Kidney capillary endothelial cell (primary cell): Measurements from ENCODE around the gene FSTL5.
"Not testable (repeated sequence)": the region's sequence is repeated elsewhere in the genome, so short reads cannot be mapped to it uniquely, and the experiment has no call there.

Experiments
- DNase-seq: peaks from one replicate; pipeline ENCODE4 v3.0.0-alpha.2; 2018; ENCODE audit warnings: low spot score

The FSTL5 gene

DNA sequence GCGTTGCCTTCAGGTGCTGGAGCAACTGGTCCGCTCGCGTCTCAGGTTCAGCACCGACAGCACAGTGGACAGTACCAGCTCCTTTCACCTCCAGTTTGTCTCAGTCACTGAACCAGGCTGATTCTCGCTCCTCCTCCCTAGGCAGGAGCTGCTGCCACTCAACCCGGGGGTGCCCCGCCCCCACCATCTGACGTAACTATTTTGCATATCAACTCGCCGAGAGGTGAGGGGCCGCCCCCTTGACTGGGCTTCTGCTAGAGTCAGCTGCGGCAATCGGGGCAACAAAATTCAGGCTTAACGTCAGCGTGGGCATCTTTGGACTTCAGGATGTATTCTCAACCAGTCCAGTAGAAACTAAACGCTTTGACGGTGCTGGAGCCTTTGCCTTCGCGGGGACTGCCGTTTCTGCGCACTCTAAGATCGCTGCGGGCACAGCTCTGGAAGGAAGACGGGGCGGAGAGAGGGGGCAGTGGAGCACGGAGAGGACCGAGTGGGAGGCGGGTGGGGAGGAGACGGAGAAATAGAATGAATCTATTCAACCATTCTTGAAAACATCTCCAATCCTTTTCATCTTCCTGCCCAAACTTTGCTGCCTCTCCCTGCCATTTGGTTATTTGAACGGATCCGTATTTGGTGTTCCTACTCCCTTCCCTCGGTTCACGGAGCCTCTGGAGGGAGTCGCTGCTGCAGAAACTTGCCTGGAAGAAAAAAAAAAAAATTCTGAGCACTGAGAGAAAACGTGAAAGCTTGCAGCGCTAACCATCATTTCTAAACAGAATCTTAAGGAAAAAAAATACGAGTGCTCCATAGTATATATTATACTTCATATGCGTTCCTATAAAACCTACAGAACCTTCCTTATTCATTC, at the start of gene FSTL5:
Gene FSTL5 (minus strand): TSS at position 109 of the 868 bp plus-strand sequence. CDS start 52,604 bp downstream, outside the sequence.
- peak; percentile 9 for DNase-seq

DNA sequence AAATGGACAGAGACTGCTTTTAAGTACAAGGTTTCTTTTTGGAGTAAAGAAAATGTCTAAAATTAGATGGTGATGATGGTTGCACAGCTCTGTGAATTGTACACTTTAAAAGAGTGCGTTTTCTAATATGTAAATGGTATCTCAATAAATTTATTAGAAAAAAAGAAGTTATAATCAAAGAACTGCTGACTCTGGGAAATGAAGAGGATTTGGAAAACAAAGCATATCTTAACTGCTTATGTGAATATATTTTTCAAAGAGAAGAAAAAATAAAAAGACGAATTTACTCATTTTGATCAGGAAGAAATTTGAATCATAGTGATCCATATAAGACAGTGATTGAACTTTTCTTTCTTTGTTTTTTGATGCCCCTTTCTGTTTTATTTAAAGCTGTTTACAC, 45.9 kb upstream of the FSTL5 start:
- DNase-seq = no peak

DNA sequence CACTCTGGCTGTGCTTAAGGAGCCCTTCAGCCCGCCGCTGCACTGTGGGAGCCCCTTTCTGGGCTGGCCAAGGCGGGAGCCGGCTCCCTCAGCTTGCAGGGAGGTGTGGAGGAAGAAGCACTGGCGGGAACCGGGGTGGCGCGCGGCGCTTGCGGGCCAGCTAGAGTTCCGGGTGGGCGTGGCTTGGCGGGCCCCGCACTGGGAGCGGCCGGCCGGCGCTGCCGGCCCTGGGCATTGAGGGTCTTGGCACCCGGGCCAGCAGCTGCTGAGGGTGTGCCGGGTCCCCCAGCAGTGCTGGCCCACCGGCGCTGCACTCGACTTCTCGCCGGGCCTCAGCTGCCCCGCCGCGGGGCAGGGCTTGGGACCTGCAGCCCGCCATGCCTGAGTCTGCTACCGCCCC, 39.7 kb upstream of the FSTL5 start:
- not testable (repeated sequence) for DNase-seq

DNA sequence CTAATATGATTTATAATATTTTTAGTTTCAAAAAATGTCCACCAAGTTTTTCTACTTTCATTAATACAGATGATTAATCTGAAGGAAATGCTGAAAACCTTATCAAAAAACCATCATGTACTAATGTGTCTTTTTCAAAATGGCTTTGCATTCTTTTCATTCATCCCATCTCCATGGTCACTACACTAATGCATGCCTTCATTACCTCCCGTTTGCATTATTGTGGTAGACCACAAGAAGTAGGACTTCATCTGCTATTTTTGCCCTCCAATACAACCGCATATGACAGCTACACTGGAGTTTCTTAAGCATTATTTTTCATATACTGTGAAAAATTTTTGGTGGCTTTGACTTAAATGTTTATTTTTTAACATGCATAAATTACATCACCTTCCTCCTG, 37.9 kb upstream of the FSTL5 start:
- no peak for DNase-seq

DNA sequence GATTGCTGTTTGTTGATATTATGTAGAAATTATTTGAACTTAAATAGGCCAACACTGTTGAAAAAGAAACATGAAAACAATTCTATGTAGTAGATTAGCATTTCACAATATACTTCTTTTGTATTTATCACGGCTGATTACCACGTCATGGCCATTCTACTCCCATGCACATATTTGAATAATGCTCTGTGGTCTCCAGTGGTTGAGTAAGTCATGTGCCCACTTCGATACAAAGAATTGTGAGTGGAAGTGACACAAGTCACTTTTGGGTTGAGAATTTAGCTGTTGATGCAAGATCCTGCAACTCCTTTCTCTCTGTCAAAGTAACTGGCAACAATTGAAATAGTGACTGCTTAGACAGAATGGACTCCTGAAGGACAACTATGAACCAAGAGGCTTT, 6.7 kb upstream of the FSTL5 start:
- DNase-seq = no peak

DNA sequence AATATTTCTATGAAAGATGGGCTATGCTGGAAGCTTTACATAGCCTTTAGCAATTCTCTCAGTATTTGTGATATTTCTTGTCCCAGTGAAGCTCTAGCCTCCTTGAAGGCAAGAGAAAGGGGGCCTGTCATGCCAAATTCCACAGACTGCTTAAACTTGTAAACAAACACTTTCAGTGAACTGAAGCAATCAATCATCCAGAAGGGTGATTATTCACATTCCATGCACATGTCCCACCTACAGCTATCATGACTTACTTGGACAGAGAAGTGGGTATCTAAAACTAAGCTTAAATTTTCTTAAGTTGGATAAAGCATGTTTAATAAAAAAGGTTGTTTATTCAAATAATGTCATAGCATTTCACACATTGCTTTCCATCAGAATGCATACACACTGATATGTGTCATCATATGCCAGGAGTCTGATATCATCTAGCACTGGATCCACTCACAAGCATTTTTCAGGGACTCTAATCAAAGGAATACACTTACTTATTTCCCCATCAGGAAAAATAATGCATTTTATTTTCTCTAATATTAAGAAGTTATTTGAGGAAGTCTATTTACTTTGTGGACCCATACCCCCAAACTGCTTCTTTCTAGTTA, 1.2 kb upstream of the FSTL5 start:
- DNase-seq = no peak

DNA sequence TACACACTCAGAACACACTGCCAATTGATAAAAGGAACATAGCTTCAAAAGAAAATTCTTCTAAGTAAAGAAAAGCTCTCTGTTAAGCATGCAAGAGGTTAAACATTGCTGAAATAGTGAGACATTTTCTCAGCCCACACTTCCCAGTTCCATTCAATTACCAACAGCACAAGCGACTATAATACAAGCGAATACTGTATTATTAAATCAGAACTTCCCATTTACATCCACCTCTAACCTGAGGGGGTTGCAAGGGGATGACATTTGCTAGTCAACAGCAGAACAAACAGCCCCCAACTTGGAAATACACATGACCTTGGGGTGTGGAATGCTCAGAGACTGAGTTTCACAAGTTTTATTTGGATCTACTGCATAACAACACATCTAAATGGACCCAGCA, 1.1 kb downstream of the FSTL5 start:
- DNase-seq = no peak

DNA sequence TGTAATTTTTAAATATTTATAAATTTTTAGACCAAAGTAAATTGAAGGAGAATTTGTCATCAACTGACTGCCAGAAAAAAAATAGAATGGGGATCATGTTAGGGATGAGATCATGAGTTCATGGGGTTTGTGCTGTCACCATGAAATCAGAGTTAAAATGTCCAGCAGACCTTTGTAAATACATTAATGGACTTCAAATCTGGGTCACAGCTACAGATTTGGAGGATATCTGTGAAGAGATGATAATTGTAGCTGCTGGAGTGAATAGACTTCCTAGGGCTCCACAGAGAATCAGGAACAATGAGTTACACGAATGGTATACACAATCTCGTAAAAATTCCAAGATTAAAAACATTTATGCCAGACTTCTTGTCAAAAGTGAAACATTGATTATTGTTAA, 6.6 kb downstream of the FSTL5 start:
- DNase-seq = no peak

DNA sequence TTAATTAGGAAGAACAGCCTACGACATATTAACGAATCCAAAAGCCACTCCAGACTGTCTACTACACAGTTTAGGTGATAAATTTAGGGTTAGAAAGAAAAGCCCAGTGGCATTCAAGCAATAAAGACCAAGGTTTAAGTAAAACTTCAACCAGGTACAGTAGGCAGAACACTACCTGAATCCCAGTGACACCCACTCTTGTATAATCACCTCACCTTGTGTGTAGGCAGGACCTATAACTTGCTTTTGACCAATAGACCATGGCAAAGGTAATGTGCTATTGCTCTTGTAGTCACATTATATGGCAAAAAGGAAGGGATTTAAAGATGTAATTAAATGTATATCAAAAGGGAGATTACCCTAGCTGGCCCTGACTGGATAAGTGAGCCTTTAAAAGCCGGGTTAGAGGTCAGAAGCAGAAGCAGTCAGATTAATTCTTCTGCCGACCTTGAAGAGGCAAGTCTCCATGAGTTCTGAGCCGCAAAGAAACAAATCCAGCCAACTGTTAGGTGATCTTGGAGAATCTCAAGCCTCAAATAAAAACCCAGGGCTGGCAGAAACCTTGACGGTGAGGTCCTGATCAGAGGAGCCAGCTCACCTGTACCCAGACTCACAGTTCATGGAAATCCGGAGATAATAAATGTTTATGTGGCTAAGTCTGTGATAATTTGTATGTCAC, 8.8 kb downstream of the FSTL5 start:
- no peak for DNase-seq

DNA sequence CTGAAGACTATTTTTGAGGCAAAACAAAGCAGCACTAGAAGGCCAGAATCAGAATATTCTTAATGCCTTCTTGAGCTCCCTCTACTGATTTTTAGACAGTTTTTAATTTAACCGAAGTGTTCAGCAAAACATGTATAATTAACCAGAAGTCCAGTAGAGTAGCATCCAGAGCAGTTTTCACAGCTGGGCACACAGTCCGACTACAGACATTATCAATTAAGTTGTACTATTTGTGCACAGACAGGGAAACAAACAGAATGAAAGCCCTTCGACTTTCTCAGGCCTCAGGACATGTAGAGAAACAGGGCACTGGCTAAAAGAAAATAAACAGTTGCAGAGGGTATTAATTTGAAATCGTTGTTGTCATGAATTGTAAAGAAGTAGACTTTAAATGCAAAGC, 11.9 kb downstream of the FSTL5 start:
- DNase-seq = no peak

DNA sequence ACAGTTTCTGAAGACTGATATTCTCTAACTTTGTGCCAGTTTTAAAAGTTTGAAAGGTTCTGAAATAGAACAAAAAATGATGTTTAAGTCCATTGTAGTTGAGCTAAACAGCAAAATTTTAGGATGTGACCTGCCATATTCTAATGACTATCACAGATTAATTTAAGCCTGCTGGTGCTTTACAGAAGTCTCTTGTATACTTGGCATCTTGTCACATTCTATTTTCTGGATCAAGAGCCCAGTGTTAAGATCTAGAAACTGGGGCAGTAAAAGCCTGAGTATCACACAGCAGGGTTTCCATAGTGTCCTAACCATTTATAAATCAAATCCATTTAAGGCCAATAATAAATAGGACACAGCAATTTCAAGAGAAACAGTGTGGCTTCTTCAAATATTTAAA, 12.4 kb downstream of the FSTL5 start:
- no peak for DNase-seq

DNA sequence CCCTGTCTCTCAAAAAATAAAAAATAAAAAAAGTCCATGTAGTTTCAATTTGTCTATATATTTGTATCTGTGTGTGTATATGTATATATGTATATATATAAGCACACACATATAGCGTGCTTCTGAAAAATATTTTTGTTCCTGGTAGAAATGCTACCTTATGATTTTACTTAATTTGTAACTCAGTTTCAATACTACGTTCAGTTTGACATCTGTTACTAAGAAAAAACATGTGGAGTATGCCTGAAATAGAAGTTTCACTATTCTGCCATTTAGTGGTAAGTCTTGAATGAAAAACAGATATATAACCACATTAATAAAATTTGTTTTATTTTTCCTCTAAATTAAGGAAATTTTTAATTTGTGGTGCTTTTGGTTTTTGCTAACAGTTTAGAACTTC, 14.2 kb downstream of the FSTL5 start:
- DNase-seq = no peak

DNA sequence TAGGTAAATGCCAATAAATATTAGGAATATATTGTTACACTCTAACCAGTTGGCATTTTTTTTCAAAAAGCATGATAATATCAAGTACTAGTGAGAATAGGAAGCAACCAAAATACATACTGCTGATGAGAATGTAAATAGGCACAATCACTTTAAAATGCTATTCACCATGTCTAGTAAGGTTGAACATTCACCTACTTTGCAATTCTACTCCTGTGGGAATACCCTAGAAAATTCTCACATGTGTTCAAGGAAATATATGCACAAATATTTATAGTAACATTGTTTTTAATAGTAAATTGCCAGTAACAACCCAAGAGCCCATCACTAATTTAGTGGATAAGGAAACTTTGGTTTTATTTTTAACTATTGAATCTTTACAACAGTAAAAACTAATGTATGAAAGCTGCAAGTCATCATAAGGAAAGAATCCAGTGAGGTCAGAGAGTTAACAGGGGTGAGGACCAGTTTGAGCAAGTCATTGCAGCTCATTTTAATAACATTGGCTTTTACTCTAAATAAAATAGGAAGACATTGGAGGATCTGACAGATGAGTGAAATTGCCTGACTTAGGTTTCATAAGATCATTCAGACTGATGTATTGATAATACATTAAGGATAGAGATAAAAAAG, 23.6 kb downstream of the FSTL5 start:
- DNase-seq = no peak

DNA sequence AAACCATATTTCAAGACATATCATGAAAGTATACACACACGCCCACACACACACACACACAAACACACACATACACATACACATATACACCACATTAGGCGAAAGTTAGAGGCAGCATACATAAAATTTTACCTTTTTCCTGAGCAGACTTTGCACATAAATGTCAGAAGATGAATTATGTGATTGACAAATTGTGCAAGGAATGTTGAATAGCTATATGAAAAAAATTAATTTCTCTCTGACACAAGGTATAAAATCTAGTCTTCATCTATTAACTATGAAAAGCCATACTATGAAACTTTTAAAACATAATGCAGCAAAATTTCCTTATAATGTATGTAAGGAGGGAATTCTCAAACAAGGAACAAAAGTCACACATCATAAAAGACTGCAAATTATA, 24.4 kb downstream of the FSTL5 start:
- no peak for DNase-seq

DNA sequence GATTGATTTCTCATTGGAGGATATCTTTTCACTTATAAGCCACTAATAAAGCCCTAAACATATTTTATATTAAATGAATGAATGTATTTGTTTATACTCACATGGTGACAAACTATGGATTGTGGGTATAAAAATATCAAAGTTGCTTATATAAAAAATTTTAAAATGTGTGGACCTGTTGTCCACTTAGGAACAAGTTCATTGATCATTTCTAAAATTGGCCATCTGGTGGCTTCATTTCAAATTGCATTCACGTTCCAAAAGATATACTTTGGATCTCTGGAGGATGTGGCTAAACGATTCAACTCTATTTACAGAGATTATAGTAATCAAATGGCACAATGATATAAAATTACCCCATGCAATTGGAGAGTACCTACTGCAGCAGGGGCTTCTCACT, 32.5 kb downstream of the FSTL5 start:
- no peak for DNase-seq

DNA sequence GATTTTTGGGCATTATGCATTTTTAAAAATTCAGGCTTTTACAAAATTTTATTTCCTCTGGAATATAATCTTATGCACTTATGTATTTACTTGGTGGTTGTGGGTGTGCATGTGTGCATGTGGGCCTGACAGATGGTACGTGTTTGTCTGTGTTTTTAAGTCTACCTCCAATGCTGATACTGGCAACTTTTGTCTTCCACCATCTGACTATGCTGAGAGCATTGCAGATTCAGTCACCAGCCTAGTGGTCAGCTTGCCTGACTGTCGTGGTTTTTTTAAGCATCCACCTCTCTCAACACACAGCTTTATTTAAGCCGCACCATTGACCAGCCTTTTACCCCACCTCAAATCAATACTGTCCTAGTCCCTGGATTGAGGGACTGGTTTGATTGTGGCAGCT, 37.1 kb downstream of the FSTL5 start:
- no peak for DNase-seq

DNA sequence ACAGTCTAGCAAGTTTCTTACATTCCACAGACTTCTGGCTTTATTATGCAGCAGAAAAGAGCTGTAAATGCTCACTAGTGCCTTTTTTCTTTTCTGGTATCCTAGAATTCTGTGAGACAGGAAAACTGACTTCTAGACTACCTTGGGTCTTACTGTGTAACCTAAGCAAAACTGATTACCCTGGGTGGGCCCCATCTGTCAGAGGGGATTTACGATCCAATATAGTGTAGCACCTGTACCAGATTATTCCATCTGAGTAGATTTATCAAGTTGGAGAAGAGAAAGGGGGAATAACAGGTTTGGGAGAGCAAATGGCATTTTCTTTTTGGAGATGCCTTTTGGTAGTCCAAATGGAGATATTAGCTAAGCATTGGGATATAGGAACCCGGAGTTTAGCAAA, 46.7 kb downstream of the FSTL5 start:
- DNase-seq = no peak

DNA sequence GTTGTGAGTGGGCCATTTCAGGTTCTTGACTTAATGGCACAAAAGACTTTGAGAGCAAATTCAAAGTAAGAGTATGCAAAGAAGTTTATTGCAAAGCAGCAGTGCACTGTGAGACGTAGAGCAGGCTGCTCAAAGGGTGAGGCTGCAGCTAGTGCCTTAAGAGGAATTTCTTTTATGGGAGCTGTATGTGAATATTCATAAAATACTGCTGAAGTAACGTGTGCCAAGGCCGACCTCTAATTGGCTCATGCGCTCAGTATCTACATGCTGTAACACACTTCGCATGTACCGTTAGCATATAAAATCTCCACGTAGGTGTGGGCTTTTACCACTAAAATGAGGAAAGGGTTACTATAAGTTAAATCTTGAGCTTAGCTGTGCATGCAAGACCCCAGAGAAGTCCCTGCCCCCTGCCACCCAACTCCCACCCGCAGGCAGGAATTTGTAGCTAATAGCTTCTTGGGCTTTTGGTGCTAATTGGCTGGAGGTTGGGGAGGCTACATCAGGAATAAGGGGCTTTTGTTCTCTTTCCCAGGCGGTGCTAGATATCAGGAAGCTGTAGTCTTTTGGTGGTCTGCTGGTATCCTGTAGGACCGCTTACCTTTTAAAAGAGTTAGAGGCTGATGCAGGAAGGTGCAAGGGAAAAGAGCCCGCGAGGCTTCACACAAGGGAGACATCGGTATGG, 47.6 kb downstream of the FSTL5 start:
- no peak for DNase-seq

DNA sequence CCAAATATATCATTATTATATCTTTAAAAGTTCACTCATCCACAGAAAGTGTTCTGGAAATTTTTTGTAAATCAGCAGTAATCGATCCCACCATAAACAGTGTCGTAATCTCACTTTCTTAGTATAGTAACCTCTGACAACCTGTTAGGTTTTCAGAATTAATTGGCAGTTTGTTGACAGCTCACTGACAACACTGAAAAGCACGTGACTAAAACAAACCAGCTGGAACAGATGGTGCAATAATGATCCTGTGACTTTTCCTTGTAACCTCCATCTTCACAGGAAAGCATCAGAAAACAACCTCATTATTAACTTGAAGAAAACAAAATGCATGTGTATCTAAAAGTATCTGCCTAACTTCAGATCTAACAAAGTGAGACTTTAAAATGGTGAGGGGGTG, 48.5 kb downstream of the FSTL5 start:
- DNase-seq = no peak

DNA sequence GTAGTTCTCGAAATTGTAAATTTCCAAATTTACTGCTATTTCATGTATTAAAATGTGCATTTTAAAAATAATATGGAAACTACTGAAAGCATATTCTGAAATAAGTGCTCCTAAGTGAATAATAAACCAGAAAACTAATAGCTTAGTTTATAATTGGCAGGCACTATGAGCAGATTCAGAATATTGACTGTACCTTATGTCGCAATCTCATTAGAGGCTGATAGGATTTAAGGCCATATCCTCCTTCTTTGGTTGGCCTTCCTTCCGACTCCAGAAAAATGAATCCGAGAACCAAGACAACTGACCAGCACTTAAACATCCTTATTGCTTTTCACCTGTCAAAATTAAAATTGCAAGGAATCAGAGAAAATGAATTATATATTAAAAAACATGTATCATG, 52.7 kb downstream of the FSTL5 start:
- no peak for DNase-seq

DNA sequence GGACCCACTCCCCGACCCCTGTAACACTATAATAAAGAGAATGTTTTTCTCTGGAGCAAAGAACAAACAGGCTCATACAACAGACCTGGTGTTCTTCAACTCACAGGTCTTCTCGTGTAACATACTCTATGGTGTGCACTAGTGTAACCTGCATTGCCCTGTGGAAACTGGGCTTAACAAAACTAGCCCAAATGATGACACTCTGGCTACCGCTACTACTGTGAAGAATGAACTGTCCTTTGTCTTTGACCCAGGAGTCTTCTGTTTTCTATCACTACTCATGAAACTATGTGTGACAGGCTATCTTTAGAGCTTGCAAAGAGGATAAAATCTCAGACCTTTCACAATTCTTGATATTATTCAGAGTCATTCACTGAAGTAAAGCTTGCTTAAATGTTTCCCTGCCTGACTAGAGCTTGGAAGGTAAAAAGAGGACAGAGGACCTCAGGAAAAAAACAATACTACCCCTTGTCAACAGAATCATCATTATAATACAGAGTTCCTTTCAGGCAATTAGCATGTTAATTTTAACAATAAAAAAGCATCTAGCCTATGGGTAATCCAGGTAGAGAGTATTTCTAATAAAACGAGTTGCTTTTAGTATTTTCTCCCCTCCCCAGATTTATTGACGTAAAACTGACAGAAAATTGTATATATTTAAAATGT, 59.2 kb downstream of the FSTL5 start:
- DNase-seq = no peak

DNA sequence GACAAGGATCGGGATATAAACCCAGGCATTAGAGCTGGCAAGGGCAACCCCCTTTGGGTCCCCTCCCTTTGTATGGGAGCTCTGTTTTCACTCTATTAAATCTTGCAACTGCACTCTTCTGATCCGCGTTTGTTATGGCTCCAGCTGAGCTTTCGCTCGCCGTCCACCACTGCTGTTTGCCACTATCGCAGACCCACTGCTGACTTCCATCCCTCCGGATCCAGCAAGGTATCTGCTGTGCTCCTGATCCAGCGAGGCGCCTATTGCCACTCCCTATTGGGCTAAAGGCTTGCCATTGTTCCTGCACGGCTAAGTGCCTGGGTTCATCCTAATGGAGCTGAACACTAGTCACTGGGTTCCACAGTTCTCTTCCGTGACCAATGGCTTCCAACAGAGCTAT, 59.9 kb downstream of the FSTL5 start:
- DNase-seq = not testable (repeated sequence)
